ENCODE results near the gene TRAPPC2B.
A peak's percentile ranks its signal among the peaks of the same experiment; 100 is the strongest.

TRAPPC2B gene

DNA sequence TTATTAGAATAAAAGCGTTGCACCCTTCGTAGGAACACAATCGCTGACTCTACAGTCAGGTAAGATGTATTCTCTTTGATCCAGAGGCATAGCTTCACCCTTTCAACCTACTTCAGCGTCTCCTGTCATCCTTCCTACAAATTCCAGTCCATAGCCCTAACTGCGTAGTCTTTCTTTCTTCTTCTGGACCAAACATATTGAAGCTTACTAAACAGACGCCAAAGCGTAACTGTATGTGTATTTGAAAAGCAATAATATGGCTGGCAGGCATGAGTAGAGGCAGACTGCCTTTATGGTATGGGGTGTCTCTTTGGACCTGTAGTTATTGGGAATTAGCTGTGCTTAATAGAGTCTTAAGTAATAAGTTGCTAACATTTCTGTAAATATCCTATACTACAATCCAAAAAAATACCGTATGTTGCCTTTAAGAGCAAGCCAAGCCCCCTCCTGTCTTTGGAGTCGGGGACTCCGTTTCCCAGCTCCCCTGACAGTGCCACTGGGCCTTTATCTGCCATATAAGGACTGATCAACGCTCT lies 25.9 kb downstream of the TRAPPC2B start:
- DNase-seq (ENCODE audit: low spot score) (no peak), ATAC-seq (ENCODE audit: low read depth) (no peak)
- peaks cover 18% of the 10 kb centered on the region for H3K36me3 ChIP-seq (ENCODE audit: low read depth)
- H3K27me3 ChIP-seq (ENCODE audit: insufficient read depth, poor library complexity, severe bottlenecking), result no peaks in the 10 kb centered on the region
- H3K9me3 ChIP-seq (ENCODE audit: severe bottlenecking), result no peaks in the 10 kb centered on the region
- TF ChIP-seq, protein P1, sequence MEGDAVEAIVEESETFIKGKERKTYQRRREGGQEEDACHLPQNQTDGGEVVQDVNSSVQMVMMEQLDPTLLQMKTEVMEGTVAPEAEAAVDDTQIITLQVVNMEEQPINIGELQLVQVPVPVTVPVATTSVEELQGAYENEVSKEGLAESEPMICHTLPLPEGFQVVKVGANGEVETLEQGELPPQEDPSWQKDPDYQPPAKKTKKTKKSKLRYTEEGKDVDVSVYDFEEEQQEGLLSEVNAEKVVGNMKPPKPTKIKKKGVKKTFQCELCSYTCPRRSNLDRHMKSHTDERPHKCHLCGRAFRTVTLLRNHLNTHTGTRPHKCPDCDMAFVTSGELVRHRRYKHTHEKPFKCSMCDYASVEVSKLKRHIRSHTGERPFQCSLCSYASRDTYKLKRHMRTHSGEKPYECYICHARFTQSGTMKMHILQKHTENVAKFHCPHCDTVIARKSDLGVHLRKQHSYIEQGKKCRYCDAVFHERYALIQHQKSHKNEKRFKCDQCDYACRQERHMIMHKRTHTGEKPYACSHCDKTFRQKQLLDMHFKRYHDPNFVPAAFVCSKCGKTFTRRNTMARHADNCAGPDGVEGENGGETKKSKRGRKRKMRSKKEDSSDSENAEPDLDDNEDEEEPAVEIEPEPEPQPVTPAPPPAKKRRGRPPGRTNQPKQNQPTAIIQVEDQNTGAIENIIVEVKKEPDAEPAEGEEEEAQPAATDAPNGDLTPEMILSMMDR (IDR thresholded peaks at IDR 0.05; ENCODE audit: poor library complexity, severe bottlenecking), result no peak
- peaks cover 11% of the 10 kb centered on the region for H3K4me1 ChIP-seq (ENCODE audit: insufficient read depth, poor library complexity, severe bottlenecking)
- H3K27ac ChIP-seq (ENCODE audit: poor library complexity, severe bottlenecking), result peak overlapping the region; percentile 32
- H3K4me3 ChIP-seq (ENCODE audit: severe bottlenecking), result peak overlapping the region; percentile 67

DNA sequence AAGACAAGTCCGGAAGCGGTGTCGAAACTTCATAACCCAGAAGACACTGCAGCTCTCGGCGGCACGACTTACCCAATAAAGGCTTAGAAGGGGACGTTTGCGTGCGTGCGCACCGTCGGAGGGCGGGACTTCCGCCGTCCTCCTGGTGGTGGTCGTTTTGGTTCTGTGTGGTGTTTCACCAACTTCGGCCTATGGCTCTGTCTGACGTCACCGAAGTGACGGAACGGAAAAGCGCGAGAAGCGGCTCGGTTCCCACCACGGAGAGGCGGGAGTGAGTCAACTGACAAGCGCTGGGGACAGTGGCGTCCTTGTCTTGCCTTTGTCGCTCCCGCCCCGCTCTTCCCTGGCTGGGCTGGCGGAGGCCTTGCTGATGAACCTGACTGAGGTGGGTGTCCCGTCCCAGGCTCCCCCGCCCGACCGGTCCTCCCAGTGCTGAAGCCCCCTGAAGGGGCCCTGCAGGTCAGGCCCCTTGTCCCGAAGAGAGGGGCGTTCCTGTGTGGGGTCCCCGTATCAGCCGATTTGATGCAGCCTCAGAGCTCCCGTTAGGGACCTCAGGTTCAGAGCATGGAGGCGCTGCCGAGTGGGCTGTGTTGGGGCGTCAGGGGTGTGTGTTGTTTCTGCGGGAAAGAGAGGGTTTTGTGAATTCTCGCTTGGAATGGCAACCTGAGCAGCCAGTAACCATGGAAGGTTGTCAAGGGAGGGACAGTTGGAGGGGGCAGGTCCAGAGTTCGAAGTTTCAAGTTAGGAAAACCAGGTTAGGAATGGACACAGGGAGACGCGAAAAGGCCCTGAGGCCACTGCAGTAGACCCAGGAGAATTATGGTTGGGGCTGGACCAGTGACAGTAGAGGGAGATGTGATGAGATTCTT lies 26.6 kb downstream of the TRAPPC2B start, which contains the start of gene ZNF548:
TSS of gene ZNF548 (plus strand) at position 125 of the 869 bp plus-strand sequence. CDS start at position 371, 246 bp downstream.
- ATAC-seq (ENCODE audit: low read depth) (peak; percentile 98), DNase-seq (ENCODE audit: low spot score) (peak; percentile 95)
- Histone ChIP-seq H3K27me3 (ENCODE audit: insufficient read depth, poor library complexity, severe bottlenecking) (no peaks in the 10 kb centered on the region), H3K4me3 (ENCODE audit: severe bottlenecking) (peak within 1 kb of the TSS; percentile 67), H3K27ac (ENCODE audit: poor library complexity, severe bottlenecking) (peak within 1 kb of the TSS; percentile 32), H3K9me3 (ENCODE audit: severe bottlenecking) (no peaks in the 10 kb centered on the region), H3K36me3 (ENCODE audit: low read depth) (peaks cover 18% of the 10 kb centered on the region), H3K4me1 (ENCODE audit: insufficient read depth, poor library complexity, severe bottlenecking) (peaks cover 11% of the 10 kb centered on the region)
- TF ChIP-seq, protein P1 (IDR thresholded peaks at IDR 0.05; ENCODE audit: poor library complexity, severe bottlenecking), result peak; percentile 21

DNA sequence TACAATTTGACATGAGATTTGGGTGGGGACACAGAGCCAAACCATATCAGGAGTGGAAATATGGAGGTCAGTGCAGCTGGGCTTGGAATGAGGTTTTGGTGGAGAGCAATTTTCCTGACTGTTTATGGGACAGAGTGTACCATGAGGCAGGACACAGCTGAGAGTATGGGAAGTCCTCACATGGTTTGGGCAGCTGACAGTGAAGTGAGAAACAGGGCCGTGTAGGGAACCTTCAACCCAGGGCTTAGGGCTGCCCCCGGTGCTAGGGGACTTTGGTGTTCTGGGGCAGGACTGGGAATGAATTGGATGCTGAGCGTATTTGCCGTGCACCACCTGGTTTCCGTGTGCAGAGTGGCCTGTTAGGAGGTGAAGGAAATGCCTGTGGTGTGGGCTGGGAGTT lies 32.4 kb downstream of the TRAPPC2B start:
- Histone ChIP-seq H3K27ac (ENCODE audit: poor library complexity, severe bottlenecking) (no peak overlapping the region), H3K9me3 (ENCODE audit: severe bottlenecking) (no peaks in the 10 kb centered on the region), H3K36me3 (ENCODE audit: low read depth) (peaks cover 42% of the 10 kb centered on the region), H3K4me3 (ENCODE audit: severe bottlenecking) (no peak overlapping the region), H3K27me3 (ENCODE audit: insufficient read depth, poor library complexity, severe bottlenecking) (no peaks in the 10 kb centered on the region), H3K4me1 (ENCODE audit: insufficient read depth, poor library complexity, severe bottlenecking) (peaks cover 2% of the 10 kb centered on the region)
- ATAC-seq (ENCODE audit: low read depth), result no peak
- TF ChIP-seq, protein P1 (IDR thresholded peaks at IDR 0.05; ENCODE audit: poor library complexity, severe bottlenecking), result no peak
- DNase-seq (ENCODE audit: low spot score), result no peak

GRCh38 chr19:57398868-57399267 lies 35.5 kb downstream of the TRAPPC2B start:
- Histone ChIP-seq H3K4me3 (ENCODE audit: severe bottlenecking) (no peak overlapping the region), H3K27me3 (ENCODE audit: insufficient read depth, poor library complexity, severe bottlenecking) (no peaks in the 10 kb centered on the region), H3K27ac (ENCODE audit: poor library complexity, severe bottlenecking) (no peak overlapping the region), H3K9me3 (ENCODE audit: severe bottlenecking) (no peaks in the 10 kb centered on the region), H3K36me3 (ENCODE audit: low read depth) (peaks cover 28% of the 10 kb centered on the region), H3K4me1 (ENCODE audit: insufficient read depth, poor library complexity, severe bottlenecking) (no peaks in the 10 kb centered on the region)
- TF ChIP-seq, protein P1 (IDR thresholded peaks at IDR 0.05; ENCODE audit: poor library complexity, severe bottlenecking), result no peak
- DNase-seq (ENCODE audit: low spot score), result no peak
- no peak for ATAC-seq (ENCODE audit: low read depth)

All from RWPE2 (cell line).